HG02852 (cell line): ENCODE measurements around the gene MAP1LC3B2.

Source experiments
- ATAC-seq: cut with Tn5 transposase; IDR thresholded peaks from one replicate; pipeline ENCODE4 v1.9.1; 2021; ENCODE audit warnings: mild to moderate bottlenecking, moderate library complexity; ENCODE audit not compliant: unreplicated experiment

MAP1LC3B2 gene

GRCh38 chr12:116559162-116559935, at the start of gene MAP1LC3B2:
MAP1LC3B2 (plus strand) TSS chr12:116559381; CDS start chr12:116575943, 16,562 bp downstream.
- peak; percentile 81 for ATAC-seq

DNA sequence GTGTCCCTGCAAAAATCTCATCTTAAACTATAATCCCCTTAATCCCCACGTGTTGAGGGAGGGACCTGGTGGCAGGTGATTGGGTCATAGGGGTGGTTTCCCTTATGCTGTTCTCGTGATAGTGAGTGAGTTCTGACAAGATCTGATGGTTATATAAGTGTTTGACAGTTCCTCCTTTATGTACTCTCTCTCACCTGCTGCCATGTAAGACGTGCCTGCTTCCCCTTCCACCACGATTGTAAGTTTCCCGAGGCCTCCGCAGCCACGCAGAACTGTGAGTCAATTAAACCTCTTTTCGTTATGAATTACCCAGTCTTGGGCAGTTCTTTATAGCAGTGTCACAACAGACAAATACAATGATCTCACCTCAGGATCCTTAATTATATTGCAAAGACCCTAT, 45.2 kb upstream of the MAP1LC3B2 start:
- ATAC-seq = no peak

DNA sequence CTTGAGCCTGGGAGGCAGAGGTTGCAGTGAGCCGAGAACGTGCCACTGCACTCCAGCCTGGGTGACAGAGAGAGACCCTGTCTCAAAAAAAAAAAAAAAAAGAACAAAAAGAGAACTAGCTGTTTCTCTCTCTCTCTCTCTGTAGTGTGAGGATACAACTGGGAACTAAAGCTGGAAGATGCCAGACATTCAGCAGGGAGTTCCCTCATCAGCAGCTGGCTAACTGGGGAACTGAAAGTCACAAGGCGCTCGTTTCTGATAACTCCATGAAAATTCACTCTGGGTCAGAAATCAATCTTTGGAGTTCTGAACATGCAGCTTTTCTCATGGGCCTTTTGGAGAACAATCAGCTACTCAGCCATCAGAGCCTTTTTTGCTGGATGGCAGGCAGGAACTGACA, 43.5 kb upstream of the MAP1LC3B2 start:
- no peak for ATAC-seq

DNA sequence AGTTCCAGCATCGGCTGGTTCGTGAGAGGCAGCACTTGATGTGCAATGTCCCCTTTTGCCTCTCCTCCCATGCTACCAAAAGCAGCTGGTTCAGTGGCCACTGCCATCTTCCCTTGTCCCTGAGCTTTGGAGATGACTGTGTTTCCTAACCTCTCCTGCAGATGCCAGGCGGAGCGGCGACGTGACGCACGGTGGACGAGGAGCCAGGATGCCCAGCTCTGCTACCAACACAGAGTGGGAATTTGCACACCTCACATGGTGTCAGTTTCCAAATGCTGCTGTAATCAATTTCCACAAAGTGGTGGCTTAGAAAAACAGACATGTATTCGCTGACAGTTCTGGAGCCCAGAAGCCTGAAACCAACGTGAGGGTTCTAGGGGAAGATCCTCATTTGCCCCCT, 42.5 kb upstream of the MAP1LC3B2 start:
- no peak for ATAC-seq

- no peak for ATAC-seq
Measured at GRCh38 chr12:116517431-116518045, 41.6 kb upstream of the MAP1LC3B2 start.

GRCh38 chr12:116520225-116520760, 38.9 kb upstream of the MAP1LC3B2 start:
- no peak for ATAC-seq

DNA sequence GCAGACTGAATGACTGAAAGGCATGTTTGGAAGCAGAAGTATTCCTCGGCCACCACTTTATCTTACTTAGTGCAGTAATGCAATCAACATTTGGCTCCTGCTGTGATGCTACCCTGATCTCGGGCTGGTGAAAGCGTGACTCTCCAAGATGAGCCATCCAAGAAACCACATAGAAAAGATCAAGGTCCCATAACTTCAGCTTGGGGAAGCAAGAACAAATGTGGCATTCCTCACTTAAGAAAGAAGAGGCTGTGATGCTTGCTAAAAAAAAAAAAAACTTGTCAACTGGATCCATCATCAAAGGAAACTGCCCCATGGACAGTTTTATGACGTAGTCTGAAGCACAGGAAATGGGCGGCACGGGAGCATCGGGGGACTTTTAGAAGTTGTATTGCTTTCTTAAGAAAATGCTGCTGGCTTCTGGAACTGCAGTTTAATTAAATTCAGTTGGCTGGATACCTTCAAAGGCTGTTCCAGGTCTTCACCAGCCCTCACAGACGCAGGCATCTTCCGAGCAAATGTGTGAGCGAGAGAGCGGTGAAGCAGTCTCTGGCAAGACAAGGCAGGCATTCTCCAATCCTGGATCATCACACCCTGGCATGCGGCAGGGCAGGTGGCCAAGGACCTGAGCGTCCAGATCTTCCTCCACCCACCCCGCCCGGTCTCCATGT, 38.2 kb upstream of the MAP1LC3B2 start:
- no peak for ATAC-seq

DNA sequence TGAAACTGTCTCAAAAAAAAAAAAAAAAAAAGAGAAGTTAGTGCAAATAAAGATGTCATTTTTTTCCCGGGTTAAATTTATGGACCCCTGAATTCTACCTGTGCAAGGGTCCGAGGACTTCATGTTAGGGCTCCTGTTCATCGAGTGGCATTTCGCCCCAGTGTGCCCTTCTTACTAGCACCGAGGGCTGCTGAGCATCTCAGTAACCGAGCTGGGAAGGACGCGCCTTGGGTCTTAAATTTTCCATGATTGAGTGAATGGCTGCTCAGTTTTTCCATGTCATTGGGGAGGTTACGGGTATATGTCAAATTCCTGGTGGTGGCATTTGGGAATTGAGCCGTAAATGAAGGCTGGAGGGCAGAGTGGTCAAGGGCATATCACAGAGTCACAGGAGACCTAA, 34.9 kb upstream of the MAP1LC3B2 start:
- ATAC-seq = no peak

- ATAC-seq = no peak
Measured at GRCh38 chr12:116524964-116525379, 34.2 kb upstream of the MAP1LC3B2 start.

DNA sequence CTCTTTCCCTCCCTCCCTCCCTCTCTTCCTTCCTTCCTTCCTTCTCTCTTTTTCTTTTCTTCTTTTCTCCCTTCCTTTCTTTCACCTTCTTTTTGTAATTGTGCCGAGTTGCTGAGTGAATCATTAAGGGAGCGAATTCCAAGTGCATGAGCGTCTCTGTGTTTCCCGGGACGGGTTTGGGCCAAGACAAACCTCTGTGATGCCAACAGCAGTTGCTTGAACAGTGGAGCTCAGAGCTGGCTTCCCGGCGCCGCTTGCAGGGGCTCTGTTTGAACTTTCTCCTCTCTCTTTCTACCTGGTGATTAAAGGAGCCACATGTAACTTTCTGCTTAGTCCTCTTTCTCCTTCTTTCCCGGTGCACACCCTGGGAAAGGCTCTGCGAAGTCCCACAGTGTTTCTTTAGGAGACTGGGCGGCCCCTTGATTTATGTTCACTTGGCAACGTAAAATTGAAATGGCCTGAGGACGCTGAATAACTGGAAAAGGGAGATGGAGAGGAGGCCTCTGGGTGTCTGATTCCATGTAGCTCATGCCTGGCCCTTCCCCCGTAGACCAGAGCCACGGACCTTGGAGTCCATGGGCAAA, 33.7 kb upstream of the MAP1LC3B2 start:
- no peak for ATAC-seq

DNA sequence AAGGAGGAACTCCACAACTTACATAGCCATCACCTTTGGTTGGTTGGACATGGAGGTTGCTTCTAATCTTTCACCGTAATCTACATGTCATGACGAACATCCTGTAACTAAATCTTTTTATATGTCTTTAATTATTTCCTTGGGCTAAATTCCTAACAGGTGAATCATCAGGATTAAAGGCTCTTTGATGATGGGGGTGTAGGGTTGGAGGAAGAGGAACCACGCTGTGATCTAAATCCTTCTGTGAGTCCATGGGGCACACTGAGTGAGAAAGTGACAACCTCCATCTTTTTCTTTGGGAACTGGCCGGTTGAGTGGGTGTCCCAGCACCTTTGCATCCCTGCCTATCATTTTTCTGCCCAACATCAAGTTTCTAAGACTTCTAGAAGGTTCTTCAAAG, 31.1 kb upstream of the MAP1LC3B2 start:
- ATAC-seq = no peak

DNA sequence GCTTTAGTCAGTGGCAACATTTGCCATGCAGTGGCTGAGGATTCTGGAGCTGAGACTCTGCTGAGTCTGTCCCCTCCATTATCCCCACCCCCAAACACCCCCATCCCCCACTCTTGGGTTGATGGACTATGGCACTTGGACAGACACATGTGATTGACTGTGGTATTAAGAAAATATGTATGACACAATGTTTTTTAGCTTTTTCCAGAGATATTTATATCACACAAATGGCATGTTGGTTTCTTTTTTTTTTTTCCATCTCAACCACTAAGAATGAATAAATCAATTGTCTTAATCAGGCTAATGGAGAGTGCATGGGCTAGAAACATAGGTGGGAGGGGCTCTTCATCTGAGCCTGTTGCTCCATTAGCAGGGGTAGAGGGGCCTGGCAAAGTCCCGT, 30.7 kb upstream of the MAP1LC3B2 start:
- no peak for ATAC-seq

DNA sequence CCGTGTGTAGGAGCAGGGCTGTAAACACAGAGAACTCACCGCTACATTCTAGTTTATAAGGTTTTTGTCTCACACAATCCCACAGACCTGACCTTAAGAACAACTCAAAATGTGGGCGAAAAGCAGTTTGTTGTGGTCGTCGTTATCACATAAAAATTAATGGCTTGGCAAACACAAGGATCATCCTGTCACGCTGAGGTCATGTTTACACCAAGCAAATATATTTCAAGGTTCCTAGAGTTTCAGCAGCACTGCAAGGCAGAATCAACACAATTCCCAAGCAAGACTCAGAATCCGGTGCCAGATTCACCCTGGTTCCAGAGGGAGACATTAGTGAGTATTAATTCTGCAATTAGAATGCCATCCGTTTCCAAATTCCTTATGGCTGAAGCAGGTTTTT, 30.1 kb upstream of the MAP1LC3B2 start:
- ATAC-seq = no peak

GRCh38 chr12:116529686-116530085, 29.5 kb upstream of the MAP1LC3B2 start:
- ATAC-seq = no peak

GRCh38 chr12:116532428-116532827, 26.8 kb upstream of the MAP1LC3B2 start:
- no peak for ATAC-seq

GRCh38 chr12:116532986-116533342, 26.2 kb upstream of the MAP1LC3B2 start:
- peak; percentile 2 for ATAC-seq

DNA sequence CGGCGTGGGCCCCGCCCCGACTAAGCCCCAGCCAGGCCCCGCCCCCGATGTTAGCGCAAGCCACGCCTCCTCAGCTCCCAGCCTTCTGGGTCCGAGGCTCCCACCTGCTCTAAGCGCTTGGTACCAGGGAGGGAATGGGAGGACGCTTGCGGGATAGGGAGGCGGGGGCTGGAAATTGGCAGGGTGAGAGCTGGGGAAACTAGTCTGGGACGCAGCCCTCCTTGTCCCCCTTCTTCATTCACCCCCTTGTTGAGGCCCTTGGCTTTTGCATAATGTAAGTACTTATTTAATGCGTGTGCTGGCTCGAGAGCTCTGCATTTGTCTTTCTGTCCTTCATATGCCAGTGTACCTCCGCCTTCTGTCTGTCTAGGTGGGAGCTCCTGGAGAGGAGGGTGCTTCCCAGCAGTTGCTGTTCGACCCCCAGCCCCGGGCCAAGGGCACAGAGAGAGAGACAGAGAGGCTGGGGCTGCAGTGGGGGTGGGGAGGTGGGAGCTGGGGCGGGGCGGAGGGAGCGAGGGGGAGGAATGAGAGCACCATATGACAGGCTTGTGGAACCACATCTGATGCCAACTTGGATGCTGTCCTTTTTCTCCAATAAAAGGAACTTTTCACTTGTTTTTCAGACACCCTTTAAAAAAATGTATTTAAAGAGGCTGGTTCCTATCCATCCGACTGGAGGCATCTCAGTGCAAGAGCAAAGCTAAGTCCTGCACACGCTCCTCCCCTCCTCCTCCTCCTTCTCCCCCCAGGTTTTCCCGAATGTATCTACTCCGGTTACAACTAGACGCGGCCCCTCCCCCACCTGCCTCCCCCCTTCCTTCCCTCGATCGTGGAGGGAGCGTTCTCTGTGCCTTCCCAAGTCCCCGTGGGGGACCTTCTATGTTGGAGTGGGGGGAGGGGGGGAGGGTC, 25.6 kb upstream of the MAP1LC3B2 start:
- peak; percentile 50 for ATAC-seq

- no peak for ATAC-seq
Measured at GRCh38 chr12:116534311-116535121, 24.7 kb upstream of the MAP1LC3B2 start.

- ATAC-seq = no peak
Measured at GRCh38 chr12:116535241-116535640, 23.9 kb upstream of the MAP1LC3B2 start.
